Heart left ventricle (tissue), 13 donors: ENCODE data around the gene FOXP4.

Source experiments
- CTCF ChIP-seq, 12 donors: fragments of 200-600 bp; sonication (generic) in 4 of 12; IDR thresholded peaks; one replicate each; pipeline versions ENCODE4 v1.5.0 to v1.8.0; 2018 to 2022; ENCODE audit warnings: antibody characterized with exemption in 12 of 12, mild to moderate bottlenecking in 5 of 12
- POLR2A ChIP-seq, 2 donors: fragments of 450-650 bp; IDR thresholded peaks; one replicate each; pipeline ENCODE4 v1.6.1; 2017; ENCODE audit warnings: antibody characterized with exemption in 2 of 2, mild to moderate bottlenecking in 2 of 2, moderate library complexity in 2 of 2
- donor health status: ischemic (EF 13 %, LVEDD 7.1; RV severe dilation, severe dysfunction).
- donor health status: DM: no; HTN: yes; CAD: no.
- donor health status: DM: no; HTN: no; CAD: no.
- donor health status: ischemic (EF 25% LVEDD 6.9; RV normal size, moderate dysfunction).
- donor health status: ischemic (EF 25% LVEDD 5.7; RV mildly dilated, moderate dysfunction).
- donor health status: ischemic (EF 35%, LVEDD 5.7; RV mildly dilated, moderate dysfunction).
- donor health status: nonischemic (EF 11% LVEDD 7.7; RV severe dilation, severe dysfunction).
- donor health status: DM: yes; HTN: yes; CAD: no.
- donor health status: PGD.
- donor health status: ischemic (EF 29% LVEDD 5.4; RV normal size, mild dysfunction).
- donor health status: nonischemic (EF 23%, LVEDD 6.1; RV moderate dilation, normal function).

GRCh38 chr6:41605649-41606048, 59.5 kb downstream of the FOXP4 start:
- TF ChIP-seq CTCF (IDR thresholded peaks at IDR 0.05) (no peak), POLR2A (IDR thresholded peaks at IDR 0.05) (no peak)
